ENCODE data around the gene KRTAP9-2.
"Not testable (repeated sequence)": the region's sequence is repeated elsewhere in the genome, so short reads cannot be mapped to it uniquely, and the experiment has no call there.

The KRTAP9-2 gene

GRCh38 chr17:41199421-41200078 lies 26.9 kb upstream of the KRTAP9-2 start:
- no peak overlapping the region for H3K4me2 ChIP-seq (ENCODE audit: low read length)
- no peaks in the 10 kb centered on the region for H3K36me3 ChIP-seq (ENCODE audit: insufficient read depth, low read length)
- no peak overlapping the region for H3K4me3 ChIP-seq (ENCODE audit: low read length)
- no peaks in the 10 kb centered on the region for H3K4me1 ChIP-seq (ENCODE audit: control insufficient read depth, insufficient read depth, low read length)
- H3K27me3 ChIP-seq (ENCODE audit: control insufficient read depth, insufficient read depth, low read length): no peaks in the 10 kb centered on the region
- no peak overlapping the region for H3K9ac ChIP-seq (ENCODE audit: low read depth, low read length)
- H3K9me3 ChIP-seq (replicated peaks; ENCODE audit: low read length): no peaks in the 10 kb centered on the region

GRCh38 chr17:41211845-41212466 lies 14.5 kb upstream of the KRTAP9-2 start:
- Histone ChIP-seq H3K4me2 (ENCODE audit: low read length) (no peak overlapping the region), H3K9ac (ENCODE audit: low read depth, low read length) (no peak overlapping the region), H3K9me3 (replicated peaks; ENCODE audit: low read length) (no peaks in the 10 kb centered on the region), H3K4me1 (ENCODE audit: control insufficient read depth, insufficient read depth, low read length) (peaks cover 10% of the 10 kb centered on the region), H3K36me3 (ENCODE audit: insufficient read depth, low read length) (no peaks in the 10 kb centered on the region), H3K4me3 (ENCODE audit: low read length) (no peak overlapping the region), H3K27me3 (ENCODE audit: control insufficient read depth, insufficient read depth, low read length) (peaks cover 6% of the 10 kb centered on the region)

- H3K9ac ChIP-seq (ENCODE audit: low read depth, low read length): no peak overlapping the region
- H3K36me3 ChIP-seq (ENCODE audit: insufficient read depth, low read length): no peaks in the 10 kb centered on the region
- no peak overlapping the region for H3K4me2 ChIP-seq (ENCODE audit: low read length)
Observed at GRCh38 chr17:41212524-41213169, 13.8 kb upstream of the KRTAP9-2 start.

GRCh38 chr17:41215681-41216080 lies 10.8 kb upstream of the KRTAP9-2 start:
- H3K36me3 ChIP-seq (ENCODE audit: insufficient read depth, low read length): no peaks in the 10 kb centered on the region
- H3K9me3 ChIP-seq (replicated peaks; ENCODE audit: low read length): no peaks in the 10 kb centered on the region
- H3K27me3 ChIP-seq (ENCODE audit: control insufficient read depth, insufficient read depth, low read length): no peaks in the 10 kb centered on the region
- no peak overlapping the region for H3K4me3 ChIP-seq (ENCODE audit: low read length)
- no peak overlapping the region for H3K9ac ChIP-seq (ENCODE audit: low read depth, low read length)
- H3K4me1 ChIP-seq (ENCODE audit: control insufficient read depth, insufficient read depth, low read length): peaks cover 10% of the 10 kb centered on the region
- no peak overlapping the region for H3K4me2 ChIP-seq (ENCODE audit: low read length)

More at GRCh38 chr17:41212524-41213169, 13.8 kb upstream of the KRTAP9-2 start:
- no peak overlapping the region for H3K4me3 ChIP-seq (ENCODE audit: low read length)
- H3K9me3 ChIP-seq (replicated peaks; ENCODE audit: low read length): no peaks in the 10 kb centered on the region
- peaks cover 10% of the 10 kb centered on the region for H3K4me1 ChIP-seq (ENCODE audit: control insufficient read depth, insufficient read depth, low read length)
- peaks cover 6% of the 10 kb centered on the region for H3K27me3 ChIP-seq (ENCODE audit: control insufficient read depth, insufficient read depth, low read length)

- H3K9me3 ChIP-seq (replicated peaks; ENCODE audit: low read length): no peaks in the 10 kb centered on the region
- H3K36me3 ChIP-seq (ENCODE audit: insufficient read depth, low read length): no peaks in the 10 kb centered on the region
- no peak overlapping the region for H3K4me2 ChIP-seq (ENCODE audit: low read length)
- H3K4me1 ChIP-seq (ENCODE audit: control insufficient read depth, insufficient read depth, low read length): no peaks in the 10 kb centered on the region
- no peak overlapping the region for H3K9ac ChIP-seq (ENCODE audit: low read depth, low read length)
- H3K4me3 ChIP-seq (ENCODE audit: low read length): no peak overlapping the region
- H3K27me3 ChIP-seq (ENCODE audit: control insufficient read depth, insufficient read depth, low read length): peaks cover 3% of the 10 kb centered on the region
Observed at GRCh38 chr17:41223821-41224220, 2.6 kb upstream of the KRTAP9-2 start.

- H3K9me3 ChIP-seq (replicated peaks; ENCODE audit: low read length): no peaks in the 10 kb centered on the region
- H3K36me3 ChIP-seq (ENCODE audit: insufficient read depth, low read length): no peaks in the 10 kb centered on the region
- no peak overlapping the region for H3K9ac ChIP-seq (ENCODE audit: low read depth, low read length)
- no peak overlapping the region for H3K4me2 ChIP-seq (ENCODE audit: low read length)
- no peak overlapping the region for H3K4me3 ChIP-seq (ENCODE audit: low read length)
- peaks cover 3% of the 10 kb centered on the region for H3K27me3 ChIP-seq (ENCODE audit: control insufficient read depth, insufficient read depth, low read length)
- H3K4me1 ChIP-seq (ENCODE audit: control insufficient read depth, insufficient read depth, low read length): no peaks in the 10 kb centered on the region
Observed at GRCh38 chr17:41226051-41226450, 397 bp upstream of the KRTAP9-2 start.

- Histone ChIP-seq H3K27me3 (ENCODE audit: control insufficient read depth, insufficient read depth, low read length) (peaks cover 18% of the 10 kb centered on the region), H3K9me3 (replicated peaks; ENCODE audit: low read length) (no peaks in the 10 kb centered on the region), H3K4me1 (ENCODE audit: control insufficient read depth, insufficient read depth, low read length) (no peaks in the 10 kb centered on the region), H3K4me3 (ENCODE audit: low read length) (no peak overlapping the region), H3K36me3 (ENCODE audit: insufficient read depth, low read length) (no peaks in the 10 kb centered on the region), H3K9ac (ENCODE audit: low read depth, low read length) (no peak overlapping the region), H3K4me2 (ENCODE audit: low read length) (no peak overlapping the region)
Observed at GRCh38 chr17:41230094-41230493, 3.6 kb downstream of the KRTAP9-2 start.

- Histone ChIP-seq H3K36me3 (ENCODE audit: insufficient read depth, low read length) (no peaks in the 10 kb centered on the region), H3K9me3 (replicated peaks; ENCODE audit: low read length) (no peaks in the 10 kb centered on the region), H3K4me3 (ENCODE audit: low read length) (no peak overlapping the region), H3K4me1 (ENCODE audit: control insufficient read depth, insufficient read depth, low read length) (no peaks in the 10 kb centered on the region), H3K27me3 (ENCODE audit: control insufficient read depth, insufficient read depth, low read length) (peaks cover 18% of the 10 kb centered on the region), H3K4me2 (ENCODE audit: low read length) (no peak overlapping the region), H3K9ac (ENCODE audit: low read depth, low read length) (no peak overlapping the region)
Observed at GRCh38 chr17:41231731-41232130, 5.3 kb downstream of the KRTAP9-2 start.

GRCh38 chr17:41232399-41233105 lies 6.1 kb downstream of the KRTAP9-2 start, which contains the start of gene KRTAP9-3:
Gene KRTAP9-3 (plus strand): TSS chr17:41232449. CDS start chr17:41232502, 53 bp downstream.
- H3K27me3 ChIP-seq (ENCODE audit: control insufficient read depth, insufficient read depth, low read length): peaks cover 18% of the 10 kb centered on the region

GRCh38 chr17:41237116-41237515 lies 10.7 kb downstream of the KRTAP9-2 start:
- not testable (repeated sequence) for H3K4me2 ChIP-seq (ENCODE audit: low read length); H3K4me1 ChIP-seq (ENCODE audit: control insufficient read depth, insufficient read depth, low read length); H3K4me3 ChIP-seq (ENCODE audit: low read length); H3K9ac ChIP-seq (ENCODE audit: low read depth, low read length); H3K36me3 ChIP-seq (ENCODE audit: insufficient read depth, low read length); H3K9me3 ChIP-seq (replicated peaks; ENCODE audit: low read length)
- H3K27me3 ChIP-seq (ENCODE audit: control insufficient read depth, insufficient read depth, low read length): peaks cover 15% of the 10 kb centered on the region

More at GRCh38 chr17:41232399-41233105, 6.1 kb downstream of the KRTAP9-2 start, which contains the start of gene KRTAP9-3:
- not testable (repeated sequence) for H3K4me3 ChIP-seq (ENCODE audit: low read length); H3K36me3 ChIP-seq (ENCODE audit: insufficient read depth, low read length); H3K4me2 ChIP-seq (ENCODE audit: low read length); H3K4me1 ChIP-seq (ENCODE audit: control insufficient read depth, insufficient read depth, low read length); H3K9me3 ChIP-seq (replicated peaks; ENCODE audit: low read length); H3K9ac ChIP-seq (ENCODE audit: low read depth, low read length)

GRCh38 chr17:41237949-41238437 lies 11.5 kb downstream of the KRTAP9-2 start, which contains the start of gene KRTAP9-8:
Gene KRTAP9-8 (plus strand): TSS chr17:41237999. CDS start chr17:41238052, 53 bp downstream.
- H3K4me3 ChIP-seq (ENCODE audit: low read length); H3K4me2 ChIP-seq (ENCODE audit: low read length); H3K36me3 ChIP-seq (ENCODE audit: insufficient read depth, low read length); H3K9me3 ChIP-seq (replicated peaks; ENCODE audit: low read length); H3K4me1 ChIP-seq (ENCODE audit: control insufficient read depth, insufficient read depth, low read length); H3K9ac ChIP-seq (ENCODE audit: low read depth, low read length): not testable (repeated sequence)
- H3K27me3 ChIP-seq (ENCODE audit: control insufficient read depth, insufficient read depth, low read length): peaks cover 12% of the 10 kb centered on the region

Data from skeletal muscle satellite cell (primary cell).